Epithelial cell of prostate (primary cell): ENCODE data around the gene E2F4.
A peak's percentile ranks its signal among the peaks of the same experiment; 100 is the strongest.

Experiments
- DNase-seq: peaks from one replicate; pipeline ENCODE4 v3.0.0-alpha.2; 2011; ENCODE audit warnings: low read depth, low spot score
- H3K27ac ChIP-seq: fragments of 450-650 bp; 2 replicates; pipeline ENCODE4 v1.5.1; 2017; ENCODE audit warnings: mild to moderate bottlenecking

Gene E2F4

DNA sequence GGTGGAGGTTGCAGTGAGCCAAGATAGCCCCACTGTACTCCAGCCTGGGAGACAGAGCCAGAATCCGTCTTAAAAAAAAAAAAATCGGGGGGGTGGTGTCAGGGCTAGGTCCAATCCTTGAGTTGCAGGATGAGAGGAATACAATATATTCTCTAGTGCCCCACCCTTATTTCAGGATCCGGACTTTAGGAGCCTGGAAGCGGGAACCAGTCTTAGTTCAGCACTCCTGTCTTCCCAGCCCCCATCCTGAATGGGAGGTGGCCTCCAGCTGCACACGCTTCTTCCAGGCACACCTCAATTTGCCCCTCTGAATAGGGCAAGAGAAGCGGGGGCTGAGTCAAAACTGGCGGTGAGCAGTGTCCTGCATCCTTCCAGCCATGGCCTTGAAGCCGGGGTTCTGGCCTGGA, 53.7 kb downstream of the E2F4 start:
- no peak for DNase-seq

DNA sequence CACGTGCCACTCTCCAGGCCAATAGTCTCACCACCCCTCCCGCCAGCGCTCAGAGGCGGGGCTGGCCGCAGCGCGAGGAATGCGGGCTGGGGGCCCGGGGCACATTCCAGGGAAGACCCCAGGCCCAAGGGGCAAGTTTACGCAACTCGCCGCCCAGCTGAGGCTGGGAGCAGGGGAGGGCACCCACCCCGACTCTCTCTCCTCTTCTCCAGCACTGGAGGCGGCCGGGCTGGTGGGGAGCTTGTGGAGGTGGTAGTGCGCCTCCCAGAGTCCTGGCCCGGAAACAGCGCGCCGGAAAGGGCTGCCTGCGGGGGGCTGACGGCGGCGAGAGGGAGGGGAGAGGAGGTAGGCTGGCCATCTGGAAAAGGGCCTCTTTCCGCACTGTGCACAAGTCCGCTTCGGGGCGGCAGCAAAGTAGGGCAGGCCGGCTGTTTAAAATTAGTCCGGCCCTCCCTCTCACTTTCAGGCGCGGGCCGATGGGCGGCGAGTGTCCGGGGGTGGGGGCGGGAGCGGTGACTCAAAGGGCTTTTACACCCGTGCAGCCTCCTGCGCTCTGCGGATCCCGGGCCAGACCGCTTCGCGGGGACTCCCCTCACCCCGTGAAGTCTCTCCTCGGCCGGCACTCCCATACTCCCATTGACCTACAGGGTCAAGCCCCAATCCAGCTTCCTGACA, 54.3 kb downstream of the E2F4 start:
- DNase-seq: no peak

More for the DNA sequence above, 53.7 kb downstream of the E2F4 start:
- H3K27ac ChIP-seq: peak overlapping the region; percentile 95

DNA sequence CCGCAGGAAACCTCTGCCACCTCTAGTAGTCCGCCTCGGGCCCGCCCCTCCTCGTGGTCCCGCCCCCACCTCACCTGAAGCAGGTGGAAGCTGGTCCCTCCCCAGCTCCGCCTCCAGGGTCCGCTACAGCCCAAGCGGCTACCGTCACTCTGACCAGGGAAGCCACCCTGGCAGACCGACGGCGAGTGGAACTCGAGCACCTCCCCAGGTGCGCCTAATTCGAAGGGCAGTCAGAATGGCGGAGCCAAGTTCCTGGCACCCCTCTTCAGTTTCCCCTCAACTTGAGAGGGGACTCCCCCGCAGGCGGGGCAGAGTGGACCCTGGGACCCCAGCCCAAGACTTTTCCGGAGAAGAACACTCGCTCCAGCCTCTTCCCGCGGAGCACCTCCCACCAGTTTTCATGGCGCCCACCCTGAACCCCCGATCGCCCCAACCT, 54.8 kb downstream of the E2F4 start:
- peak overlapping the region; percentile 95 for H3K27ac ChIP-seq

More for the DNA sequence above, 54.3 kb downstream of the E2F4 start:
- peak overlapping the region; percentile 95 for H3K27ac ChIP-seq

DNA sequence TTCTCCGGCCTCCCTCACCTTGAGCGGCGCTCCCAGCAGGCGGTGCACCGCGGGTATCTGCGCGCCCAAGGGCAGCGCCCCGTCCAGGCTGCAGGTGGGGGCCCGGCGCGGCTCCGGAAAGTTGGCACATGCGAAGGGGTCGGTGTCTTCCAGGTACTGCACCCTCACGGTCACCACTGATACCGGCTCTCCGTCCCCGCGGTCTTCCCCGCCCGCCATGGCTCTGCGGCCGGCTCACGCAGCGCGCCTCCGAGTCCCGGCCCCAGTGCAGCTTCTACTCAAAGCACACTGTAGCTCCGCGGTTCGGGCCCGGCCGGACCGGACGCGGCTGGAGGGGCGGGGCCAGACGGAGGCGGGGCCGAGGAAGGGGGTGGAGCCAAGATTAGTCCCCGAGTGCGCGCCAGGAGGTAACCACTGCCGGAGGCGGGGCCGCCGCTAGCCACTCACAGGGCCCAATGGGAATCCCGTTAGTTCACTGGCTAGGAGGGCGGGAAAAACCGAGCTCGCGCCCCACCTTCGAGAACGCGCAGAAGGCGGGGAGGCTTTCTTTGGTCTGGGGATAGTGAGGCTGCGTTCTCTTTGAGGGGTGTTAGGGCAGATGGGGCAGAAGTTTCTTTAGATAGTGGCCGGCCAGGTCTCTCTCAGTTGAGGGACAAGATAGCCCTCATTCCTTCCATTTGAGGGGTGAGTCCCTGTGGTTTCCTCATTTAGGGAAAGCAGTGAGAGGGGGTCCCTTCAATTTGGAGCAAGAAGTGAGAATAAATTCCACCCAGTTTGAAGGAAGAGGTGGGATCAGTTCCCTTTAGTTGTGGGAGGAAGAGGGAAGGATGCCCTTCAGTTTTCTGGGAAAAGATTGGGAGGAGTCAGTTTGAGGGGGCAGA, 55.5 kb downstream of the E2F4 start, which contains the start of gene FHOD1:
Gene FHOD1, minus strand, starts transcription at position 290 of the 881 bp plus-strand sequence. Its CDS starts 71 bp downstream, at position 219.
- no peak for DNase-seq

More for the DNA sequence above, 54.8 kb downstream of the E2F4 start:
- DNase-seq: no peak

DNA sequence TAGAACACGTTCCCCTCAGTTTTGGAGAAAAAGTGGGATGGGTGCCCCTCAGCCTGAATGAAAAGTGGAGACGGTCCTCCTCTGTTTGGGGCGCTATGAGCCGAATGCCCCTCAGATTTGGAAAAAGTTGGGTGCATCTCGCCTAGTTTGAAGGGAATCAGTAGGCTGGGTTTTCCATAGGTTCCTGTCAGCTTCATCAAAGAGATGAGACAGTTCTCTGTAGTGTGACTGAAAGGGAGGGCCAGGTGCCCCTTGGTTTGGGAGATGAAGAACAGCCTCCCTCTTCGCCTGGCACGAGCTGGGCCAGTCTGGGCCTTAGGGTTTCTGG, 56.1 kb downstream of the E2F4 start:
- no peak for DNase-seq
- no peak overlapping the region for H3K27ac ChIP-seq

More for the DNA sequence above, 55.5 kb downstream of the E2F4 start, which contains the start of gene FHOD1:
- peak within 1 kb of the TSS; percentile 95 for H3K27ac ChIP-seq
